OCI-LY7 (cell line): Measurements from ENCODE around the gene ERCC2.

Experiments
- EZH2phosphoT487 ChIP-seq: fragments of 200-600 bp; sonication (generic); IDR thresholded peaks from 2 replicates; pipeline ENCODE4 v1.6.1; 2018; ENCODE audit warnings: low read depth, borderline replicate concordance, mild to moderate bottlenecking, mixed run types, antibody characterized with exemption, low read length, moderate library complexity, mixed read lengths
- TF ChIP-seq, protein P1 (sequence below): fragments of 200-600 bp; sonication (generic); conservative IDR thresholded peaks from 2 replicates; pipeline ENCODE4 v1.5.1; 2014; ENCODE audit warnings: mild to moderate bottlenecking, antibody characterized with exemption, low read length, moderate library complexity, mixed read lengths

DNA sequence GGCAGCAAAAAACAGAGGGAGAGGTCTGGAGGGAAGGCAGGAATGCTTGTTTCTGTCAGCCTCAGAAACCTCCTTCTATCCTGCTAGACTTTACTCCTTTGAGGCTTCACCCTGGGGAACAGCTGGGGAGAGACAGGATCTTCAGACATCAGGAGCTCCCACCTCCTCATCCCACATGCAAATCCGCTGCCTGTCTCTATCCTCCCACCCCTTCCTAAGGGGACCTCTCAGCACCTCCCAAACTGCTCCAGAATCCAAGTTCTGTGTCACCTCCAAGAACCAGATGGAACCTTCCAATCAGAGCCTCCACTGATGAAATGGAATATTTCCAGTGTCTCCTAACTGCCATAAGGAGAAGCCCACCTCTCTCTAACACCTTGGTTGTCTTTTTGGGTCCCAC is 9.7 kb upstream of the ERCC2 start:
- TF ChIP-seq, protein P1, sequence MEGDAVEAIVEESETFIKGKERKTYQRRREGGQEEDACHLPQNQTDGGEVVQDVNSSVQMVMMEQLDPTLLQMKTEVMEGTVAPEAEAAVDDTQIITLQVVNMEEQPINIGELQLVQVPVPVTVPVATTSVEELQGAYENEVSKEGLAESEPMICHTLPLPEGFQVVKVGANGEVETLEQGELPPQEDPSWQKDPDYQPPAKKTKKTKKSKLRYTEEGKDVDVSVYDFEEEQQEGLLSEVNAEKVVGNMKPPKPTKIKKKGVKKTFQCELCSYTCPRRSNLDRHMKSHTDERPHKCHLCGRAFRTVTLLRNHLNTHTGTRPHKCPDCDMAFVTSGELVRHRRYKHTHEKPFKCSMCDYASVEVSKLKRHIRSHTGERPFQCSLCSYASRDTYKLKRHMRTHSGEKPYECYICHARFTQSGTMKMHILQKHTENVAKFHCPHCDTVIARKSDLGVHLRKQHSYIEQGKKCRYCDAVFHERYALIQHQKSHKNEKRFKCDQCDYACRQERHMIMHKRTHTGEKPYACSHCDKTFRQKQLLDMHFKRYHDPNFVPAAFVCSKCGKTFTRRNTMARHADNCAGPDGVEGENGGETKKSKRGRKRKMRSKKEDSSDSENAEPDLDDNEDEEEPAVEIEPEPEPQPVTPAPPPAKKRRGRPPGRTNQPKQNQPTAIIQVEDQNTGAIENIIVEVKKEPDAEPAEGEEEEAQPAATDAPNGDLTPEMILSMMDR: no peak
- TF ChIP-seq EZH2phosphoT487: no peak
